DMS53 (cell line): ENCODE measurements around the gene ERCC2.
"Not testable (repeated sequence)": the region's sequence is repeated elsewhere in the genome, so short reads cannot be mapped to it uniquely, and the experiment has no call there.

Experiments
- DNase-seq: peaks from one replicate; lab custom pipeline; 2025; lab: John Stamatoyannopoulos, UW

Gene ERCC2

DNA sequence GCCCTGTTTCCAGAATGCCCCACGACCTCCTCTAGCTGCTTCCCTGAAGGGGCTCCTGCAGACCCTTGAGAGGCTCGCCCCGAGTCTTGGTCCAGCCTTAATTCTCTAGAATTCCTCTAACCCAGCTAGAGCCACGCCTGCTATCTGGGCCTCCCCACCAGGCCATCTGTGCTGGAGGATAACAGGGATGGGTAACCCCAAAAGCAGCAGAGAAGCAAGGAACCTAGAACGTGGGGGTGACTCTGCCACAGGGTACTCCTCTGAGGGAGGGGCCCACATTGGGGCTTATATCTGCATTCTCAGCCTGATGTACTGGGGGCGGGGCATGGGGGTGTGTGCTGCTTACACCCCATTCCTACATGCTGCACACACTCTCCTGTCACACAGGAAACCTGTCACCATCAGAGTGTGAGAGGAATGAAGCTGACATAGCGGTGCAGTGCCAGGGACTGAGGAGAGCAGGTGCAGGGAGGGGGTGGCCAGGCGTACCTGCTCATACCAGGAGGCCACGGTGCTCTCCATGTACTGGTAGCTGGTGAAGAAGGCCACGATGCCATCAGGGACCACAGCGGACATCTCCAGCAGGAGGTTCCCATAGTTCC, 16.0 kb downstream of the ERCC2 start:
- no peak for DNase-seq

DNA sequence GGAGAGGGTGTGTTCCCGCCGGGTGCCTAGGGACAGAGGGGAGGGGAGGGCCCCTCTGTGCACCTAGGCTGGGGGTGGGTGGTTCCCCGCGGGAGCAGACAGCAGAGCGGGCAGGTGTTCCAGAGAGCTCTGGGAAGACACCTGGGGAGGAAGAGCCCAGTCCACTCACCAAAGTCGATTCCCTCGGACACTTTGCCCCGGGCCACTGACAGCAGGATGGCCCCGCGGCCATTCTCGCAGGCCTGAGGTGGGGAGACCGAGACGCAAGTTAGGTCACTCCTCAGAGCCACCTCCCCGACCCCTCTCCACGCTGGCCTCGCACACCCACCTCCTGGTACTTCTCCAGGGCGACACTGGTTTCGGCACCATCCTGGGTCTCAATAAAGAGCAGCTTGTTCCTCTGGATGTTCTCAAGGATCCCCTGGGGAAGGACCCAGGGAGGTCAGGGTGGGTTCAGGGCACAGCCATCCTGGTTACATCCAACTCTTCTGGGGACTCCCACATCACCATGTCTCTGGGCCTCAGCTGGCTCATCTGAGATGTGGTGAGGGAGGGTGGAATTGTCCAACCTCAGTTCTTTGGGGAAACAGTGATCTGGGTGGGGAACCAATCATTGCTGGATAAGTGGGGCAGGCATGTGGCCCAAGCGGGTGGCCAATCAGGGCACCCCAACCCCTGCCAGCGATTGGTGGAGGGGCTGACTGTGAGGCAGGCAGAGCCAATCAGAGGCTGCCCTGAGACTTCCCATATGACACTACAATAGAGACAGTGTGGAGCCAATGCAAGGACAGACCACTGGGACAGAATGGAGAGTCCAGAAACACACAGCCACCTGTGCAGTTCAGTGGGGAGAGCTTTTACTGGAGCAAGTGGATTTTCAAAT, 17.2 kb downstream of the ERCC2 start:
- DNase-seq = no peak

- DNase-seq = no peak
Measured at GRCh38 chr19:45352471-45352870, 17.9 kb downstream of the ERCC2 start.

DNA sequence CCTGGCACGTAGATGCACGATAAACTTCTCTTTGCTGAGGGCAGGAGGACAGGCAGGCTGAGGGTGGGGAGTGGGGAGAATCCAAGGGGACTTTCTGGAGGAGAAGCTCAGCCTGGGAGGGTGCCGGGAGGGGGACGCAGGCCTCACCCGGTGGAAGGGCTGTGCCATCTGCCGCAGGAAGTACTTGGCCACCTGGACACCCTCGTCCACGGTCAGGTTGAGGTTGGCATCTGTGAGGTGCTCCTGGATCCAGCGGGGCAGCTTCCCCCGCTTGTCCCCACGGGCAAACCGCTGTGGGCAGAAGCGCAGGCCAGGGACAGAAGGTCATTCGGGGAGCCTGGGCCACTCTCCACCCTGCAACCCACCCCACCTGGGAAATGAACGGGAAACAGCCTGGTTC, 18.3 kb downstream of the ERCC2 start:
- DNase-seq = no peak

GRCh38 chr19:45351401-45351952, 18.9 kb downstream of the ERCC2 start:
- no peak for DNase-seq

GRCh38 chr19:45350477-45351058, 19.8 kb downstream of the ERCC2 start:
- DNase-seq = no peak

- no peak for DNase-seq
Measured at GRCh38 chr19:45349430-45349941, 20.9 kb downstream of the ERCC2 start.

GRCh38 chr19:45349126-45349415, 21.3 kb downstream of the ERCC2 start:
- DNase-seq = no peak

- no peak for DNase-seq
Measured at GRCh38 chr19:45348367-45349125, 21.8 kb downstream of the ERCC2 start.

DNA sequence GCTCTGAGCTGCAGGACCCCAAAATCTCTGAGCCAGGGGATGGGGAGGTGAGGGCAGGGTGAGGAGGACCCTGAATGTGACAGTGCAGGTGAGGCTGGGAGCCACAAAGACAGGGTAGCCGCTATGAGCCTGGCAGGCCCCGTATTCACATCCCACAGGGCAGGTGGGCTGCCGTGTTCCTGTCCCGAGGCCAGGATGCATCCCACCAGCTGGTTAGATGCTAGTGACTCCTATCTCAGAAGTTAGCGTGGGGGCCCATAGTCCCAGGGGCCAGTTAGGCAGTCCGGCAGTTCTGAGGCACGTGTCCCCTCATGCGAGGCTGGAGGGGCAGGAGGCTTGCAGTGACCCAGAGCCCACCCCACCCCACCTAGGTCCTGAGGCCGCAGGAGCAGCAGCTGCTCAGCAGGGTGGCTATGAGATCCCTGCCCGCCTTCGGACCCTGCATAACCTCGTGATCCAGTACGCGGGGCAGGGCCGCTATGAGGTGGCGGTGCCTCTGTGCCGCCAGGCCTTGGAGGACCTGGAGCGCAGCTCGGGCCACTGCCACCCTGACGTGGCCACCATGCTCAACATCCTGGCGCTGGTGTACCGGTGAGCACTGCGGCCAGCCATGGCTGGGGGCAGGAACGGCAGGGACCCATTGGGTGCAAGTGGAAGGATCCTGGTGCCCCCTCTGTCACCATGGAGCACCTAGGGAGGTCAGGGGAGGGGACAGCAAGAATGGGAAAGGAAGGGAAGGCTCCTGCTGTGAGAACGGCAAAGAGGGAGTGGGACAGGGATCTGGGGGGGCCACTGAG, 22.6 kb downstream of the ERCC2 start:
- peak; percentile 30 for DNase-seq

- DNase-seq = peak; percentile 62
Measured at GRCh38 chr19:45346449-45346848, 23.9 kb downstream of the ERCC2 start.

DNA sequence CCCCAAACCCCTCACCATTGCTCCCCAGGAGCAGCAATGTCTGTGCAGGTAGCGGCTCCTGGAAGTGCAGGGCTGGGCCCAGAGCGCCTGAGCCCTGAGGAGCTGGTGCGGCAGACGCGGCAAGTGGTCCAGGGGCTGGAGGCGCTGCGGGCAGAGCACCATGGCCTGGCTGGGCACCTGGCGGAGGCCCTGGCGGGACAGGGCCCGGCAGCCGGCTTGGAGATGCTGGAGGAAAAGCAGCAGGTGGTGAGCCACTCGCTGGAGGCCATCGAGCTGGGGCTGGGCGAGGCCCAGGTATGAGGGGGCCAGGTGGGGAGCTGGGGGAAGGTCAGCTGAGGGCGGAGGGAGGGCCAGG, 24.9 kb downstream of the ERCC2 start:
- DNase-seq = no peak

GRCh38 chr19:45344621-45345505, 25.5 kb downstream of the ERCC2 start:
- DNase-seq = no peak

DNA sequence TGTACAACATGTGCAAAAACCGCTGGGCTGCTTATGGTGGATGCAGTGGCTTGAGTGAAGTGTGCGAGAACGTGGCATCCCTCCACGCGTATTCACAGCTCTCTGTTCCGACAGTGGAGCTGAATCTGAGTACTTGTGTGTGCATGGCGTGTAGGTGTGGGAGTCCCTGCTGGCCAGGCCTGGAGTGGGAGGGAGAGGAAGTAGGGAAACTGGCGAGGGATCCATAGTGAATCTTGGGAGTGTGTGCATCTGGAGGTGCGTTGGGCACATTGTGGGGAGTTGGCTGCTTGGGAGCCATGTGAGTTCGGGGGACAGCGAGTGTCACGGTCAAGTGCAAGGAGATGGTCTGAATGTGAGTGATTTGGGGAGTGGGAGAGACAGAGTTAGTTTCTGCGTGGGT, 27.5 kb downstream of the ERCC2 start:
- DNase-seq = peak; percentile 51

GRCh38 chr19:45340899-45341453, 29.4 kb downstream of the ERCC2 start:
- DNase-seq = peak; percentile 51

- peak; percentile 68 for DNase-seq
Measured at GRCh38 chr19:45340232-45340898, 30.0 kb downstream of the ERCC2 start, which contains the start of gene KLC3. Gene KLC3, plus strand, starts transcription at chr19:45340750. Its CDS starts 4,792 bp downstream, at chr19:45345542.

DNA sequence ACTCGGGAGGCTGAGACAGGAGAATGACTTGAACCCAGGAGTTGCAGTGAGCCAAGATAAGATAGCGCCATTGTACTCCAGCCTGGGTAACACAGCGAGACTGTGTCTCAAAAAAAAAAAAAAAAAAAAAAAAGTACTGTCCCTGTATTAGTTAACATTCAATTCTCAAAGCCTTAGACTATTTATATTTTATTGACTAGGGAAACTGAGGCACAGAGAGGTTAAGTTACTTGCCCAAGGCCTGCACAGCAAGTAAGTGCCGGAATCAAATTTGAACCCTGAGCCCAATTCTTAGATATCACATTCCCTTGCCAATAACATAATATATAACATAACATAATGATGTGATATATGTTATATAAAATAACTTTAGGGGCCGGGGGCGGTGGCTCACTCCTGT, 30.7 kb downstream of the ERCC2 start:
- no peak for DNase-seq

GRCh38 chr19:45336696-45337251, 33.6 kb downstream of the ERCC2 start:
- no peak for DNase-seq

DNA sequence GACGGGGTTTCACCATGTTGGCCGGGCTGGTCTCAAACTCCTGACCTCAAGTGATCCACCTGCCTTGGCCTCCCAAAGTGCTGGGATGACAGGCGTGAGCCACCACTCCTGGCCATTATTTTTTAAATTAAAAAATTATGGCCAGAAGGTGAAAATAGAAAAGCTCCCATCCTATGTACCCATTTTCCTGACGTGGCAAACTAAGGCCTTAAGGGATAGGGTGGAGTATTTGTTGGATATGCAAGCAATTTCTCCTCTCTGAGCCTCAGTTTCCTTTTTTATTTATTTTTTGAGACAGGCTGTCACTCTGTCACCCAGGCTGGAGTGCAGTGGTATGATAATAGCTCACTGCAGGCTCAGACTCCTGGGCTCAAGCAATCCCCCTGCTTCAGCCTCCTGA, 35.5 kb downstream of the ERCC2 start:
- DNase-seq = not testable (repeated sequence)
